Osteocyte (in vitro differentiated cells): Measurements from ENCODE around the gene B4GALT2. TPM values are rescaled to one million over a fixed set of nuclear protein-coding genes. Genes with fewer than 3 reads are reported as not detected.

Experiments
- DNase-seq: peaks from one replicate; pipeline ENCODE4 v3.0.0; 2021; ENCODE audit warnings: mixed read lengths; ENCODE audit not compliant: unreplicated experiment; ENCODE audit errors: extremely low spot score
- H3K27ac Mint-ChIP-seq: one replicate; pipeline ENCODE4 v1.8.0; 2021; ENCODE audit warnings: mild to moderate bottlenecking, mixed read lengths; ENCODE audit not compliant: unreplicated experiment
- H3K27me3 Mint-ChIP-seq: one replicate; pipeline ENCODE4 v1.8.0; 2021; ENCODE audit warnings: mixed read lengths; ENCODE audit not compliant: unreplicated experiment
- H3K36me3 Mint-ChIP-seq: one replicate; pipeline ENCODE4 v1.8.0; 2021; ENCODE audit warnings: mixed read lengths; ENCODE audit not compliant: unreplicated experiment
- H3K4me1 Mint-ChIP-seq: one replicate; pipeline ENCODE4 v1.8.0; 2021; ENCODE audit warnings: mixed read lengths; ENCODE audit not compliant: unreplicated experiment
- H3K4me3 Mint-ChIP-seq: one replicate; pipeline ENCODE4 v1.8.0; 2021; ENCODE audit warnings: mild to moderate bottlenecking, moderate library complexity, mixed read lengths; ENCODE audit not compliant: unreplicated experiment
- H3K9me3 Mint-ChIP-seq: one replicate; pipeline ENCODE4 v1.8.0; 2021; ENCODE audit warnings: mixed read lengths; ENCODE audit not compliant: unreplicated experiment
- CTCF ChIP-seq: fragments of 200-600 bp; sonication (generic); IDR thresholded peaks from 2 replicates; pipeline ENCODE4 v1.5.0; 2021; ENCODE audit warnings: antibody characterized with exemption, mild to moderate bottlenecking, moderate library complexity
- total RNA-seq: library from RNA; stranded (reverse); gene quantifications from 2 replicates; pipeline ENCODE4 v1.2.1, GENCODE V29; 2021

B4GALT2 gene
- total RNA-seq, 1 donor from 2014 or later, result 65.5 TPM

- Mint-ChIP-seq H3K27ac (peak overlapping the region; percentile 86), H3K27me3 (no peaks in the 10 kb centered on the region), H3K36me3 (no peaks in the 10 kb centered on the region), H3K4me3 (peak overlapping the region; percentile 94), H3K4me1 (peaks cover 40% of the 10 kb centered on the region), H3K9me3 (no peaks in the 10 kb centered on the region)
- peak; percentile 92 for DNase-seq
- TF ChIP-seq CTCF, result no peak
Measured at GRCh38 chr1:44029911-44030604, 51.0 kb downstream of the B4GALT2 start.

GRCh38 chr1:44030605-44031251 is 51.7 kb downstream of the B4GALT2 start:
- Mint-ChIP-seq H3K9me3 (no peaks in the 10 kb centered on the region), H3K36me3 (no peaks in the 10 kb centered on the region), H3K4me1 (peaks cover 33% of the 10 kb centered on the region), H3K4me3 (peak overlapping the region; percentile 86), H3K27ac (peak overlapping the region; percentile 90), H3K27me3 (no peaks in the 10 kb centered on the region)
- TF ChIP-seq CTCF, result peak; percentile 43
- peak; percentile 88 for DNase-seq

- peak within 1 kb of the TSS; percentile 86 for H3K4me3 Mint-ChIP-seq
- no peaks in the 10 kb centered on the region for H3K9me3 Mint-ChIP-seq
- peak within 1 kb of the TSS; percentile 90 for H3K27ac Mint-ChIP-seq
- peaks cover 32% of the 10 kb centered on the region for H3K4me1 Mint-ChIP-seq
- H3K36me3 Mint-ChIP-seq, result no peaks in the 10 kb centered on the region
- no peaks in the 10 kb centered on the region for H3K27me3 Mint-ChIP-seq
- peak; percentile 84 for DNase-seq
- TF ChIP-seq CTCF, result no peak
Measured at GRCh38 chr1:44031252-44032169, 52.5 kb downstream of the B4GALT2 start, which contains the start of gene SLC6A9. TSS of gene SLC6A9 (minus strand) at chr1:44031462. CDS start at chr1:44024277, 7,185 bp downstream.

- no peak for DNase-seq
- no peak for TF ChIP-seq CTCF
- Mint-ChIP-seq H3K9me3 (no peaks in the 10 kb centered on the region), H3K4me1 (peaks cover 35% of the 10 kb centered on the region), H3K27me3 (no peaks in the 10 kb centered on the region), H3K27ac (peak overlapping the region; percentile 6), H3K4me3 (peak overlapping the region; percentile 86), H3K36me3 (no peaks in the 10 kb centered on the region)
Measured at GRCh38 chr1:44032170-44032790, 53.3 kb downstream of the B4GALT2 start.
